GM12891 (cell line): ENCODE measurements around the gene PSRC1.

Source experiments
- POLR2A ChIP-seq: IDR thresholded peaks from 2 replicates; pipeline ENCODE4 v1.6.1; 2011; ENCODE audit warnings: low read depth, low read length, control low read depth
- POLR2AphosphoS5 ChIP-seq: IDR thresholded peaks from 2 replicates; pipeline ENCODE4 v1.6.1; 2011; ENCODE audit warnings: low read depth, low read length, control low read depth

DNA sequence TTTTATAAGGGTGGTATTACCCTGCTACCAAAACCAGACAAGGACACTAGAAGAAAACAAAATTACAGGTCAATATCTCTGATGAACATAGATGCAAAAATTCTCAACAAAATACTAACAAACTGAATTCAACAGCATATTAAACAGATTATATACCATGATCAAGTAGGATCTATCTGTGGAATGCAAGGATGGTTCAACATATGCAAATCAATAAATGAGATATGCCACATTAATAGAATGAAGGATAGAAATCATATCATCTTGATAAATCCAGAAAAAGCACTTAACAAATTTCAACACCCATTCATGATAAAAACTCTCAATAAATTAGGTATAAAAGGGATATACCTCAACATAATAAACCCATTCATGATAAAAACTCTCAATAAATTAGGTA is 48.2 kb upstream of the PSRC1 start:
- TF ChIP-seq POLR2A (no peak), POLR2AphosphoS5 (no peak)
